Endothelial cell (in vitro differentiated cells): ENCODE data around the gene PDE10A. TPM values are rescaled to one million over a fixed set of nuclear protein-coding genes. Genes with fewer than 3 reads are reported as not detected.

Source experiments
- DNase-seq: peaks from one replicate; pipeline ENCODE4 v3.0.0; 2021; ENCODE audit warnings: low spot score
- H3K27ac Mint-ChIP-seq: one replicate; pipeline ENCODE4 v1.8.0; 2021; ENCODE audit warnings: mixed read lengths, inconsistent platforms; ENCODE audit not compliant: unreplicated experiment
- H3K27me3 Mint-ChIP-seq: one replicate; pipeline ENCODE4 v1.8.0; 2021; ENCODE audit warnings: mild to moderate bottlenecking, moderate library complexity, mixed read lengths, inconsistent platforms; ENCODE audit not compliant: unreplicated experiment
- H3K36me3 Mint-ChIP-seq: one replicate; pipeline ENCODE4 v1.8.0; 2021; ENCODE audit warnings: mild to moderate bottlenecking, low read depth, mixed read lengths, inconsistent platforms; ENCODE audit not compliant: unreplicated experiment
- H3K4me1 Mint-ChIP-seq: one replicate; pipeline ENCODE4 v1.8.0; 2021; ENCODE audit warnings: mild to moderate bottlenecking, mixed read lengths, inconsistent platforms; ENCODE audit not compliant: unreplicated experiment
- H3K4me3 Mint-ChIP-seq: one replicate; pipeline ENCODE4 v1.8.0; 2021; ENCODE audit warnings: mild to moderate bottlenecking, mixed read lengths, inconsistent platforms; ENCODE audit not compliant: unreplicated experiment
- H3K9me3 Mint-ChIP-seq: one replicate; pipeline ENCODE4 v1.8.0; 2021; ENCODE audit warnings: mixed read lengths, inconsistent platforms; ENCODE audit not compliant: unreplicated experiment
- total RNA-seq: library from RNA; stranded (reverse); fragmentation: NEBNext Ultra II Directional; extraction: Animal tissue kit (Norgen Biotek cat#: 25700); gene quantifications from one replicate; pipeline ENCODE4 v1.2.1, GENCODE V29; 2021; ENCODE audit not compliant: unreplicated experiment
- TF ChIP-seq, protein P1 (sequence below): fragments of 200-600 bp; sonication (generic); IDR thresholded peaks from one replicate; pipeline ENCODE4 v1.5.0; 2021; ENCODE audit warnings: antibody characterized with exemption; ENCODE audit not compliant: unreplicated experiment

Gene PDE10A
- total RNA-seq, 1 donor from 2014 or later = 11.5 TPM

DNA sequence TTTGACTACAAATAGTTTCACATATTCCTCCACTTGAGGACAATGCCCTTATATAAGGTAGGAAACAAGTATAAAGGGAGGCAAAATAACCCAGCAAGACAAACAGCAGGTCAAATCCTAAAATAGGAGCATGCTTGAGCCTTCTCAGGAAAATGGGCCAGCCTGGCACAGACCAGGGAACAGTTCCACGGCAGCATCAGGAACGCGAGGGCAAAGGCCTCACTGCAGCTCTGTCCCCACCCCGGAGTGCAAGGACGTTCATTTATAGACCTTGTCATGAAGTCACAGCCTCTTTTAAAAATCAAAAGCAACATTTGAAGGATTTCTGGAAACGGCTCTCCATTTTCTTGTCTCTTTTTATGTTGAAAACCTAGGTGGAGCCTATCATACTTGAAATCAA lies 17.1 kb downstream of the PDE10A start:
- H3K9me3 Mint-ChIP-seq = no peaks in the 10 kb centered on the region
- H3K27ac Mint-ChIP-seq = no peak overlapping the region
- peaks cover 3% of the 10 kb centered on the region for H3K27me3 Mint-ChIP-seq
- TF ChIP-seq, protein P1, sequence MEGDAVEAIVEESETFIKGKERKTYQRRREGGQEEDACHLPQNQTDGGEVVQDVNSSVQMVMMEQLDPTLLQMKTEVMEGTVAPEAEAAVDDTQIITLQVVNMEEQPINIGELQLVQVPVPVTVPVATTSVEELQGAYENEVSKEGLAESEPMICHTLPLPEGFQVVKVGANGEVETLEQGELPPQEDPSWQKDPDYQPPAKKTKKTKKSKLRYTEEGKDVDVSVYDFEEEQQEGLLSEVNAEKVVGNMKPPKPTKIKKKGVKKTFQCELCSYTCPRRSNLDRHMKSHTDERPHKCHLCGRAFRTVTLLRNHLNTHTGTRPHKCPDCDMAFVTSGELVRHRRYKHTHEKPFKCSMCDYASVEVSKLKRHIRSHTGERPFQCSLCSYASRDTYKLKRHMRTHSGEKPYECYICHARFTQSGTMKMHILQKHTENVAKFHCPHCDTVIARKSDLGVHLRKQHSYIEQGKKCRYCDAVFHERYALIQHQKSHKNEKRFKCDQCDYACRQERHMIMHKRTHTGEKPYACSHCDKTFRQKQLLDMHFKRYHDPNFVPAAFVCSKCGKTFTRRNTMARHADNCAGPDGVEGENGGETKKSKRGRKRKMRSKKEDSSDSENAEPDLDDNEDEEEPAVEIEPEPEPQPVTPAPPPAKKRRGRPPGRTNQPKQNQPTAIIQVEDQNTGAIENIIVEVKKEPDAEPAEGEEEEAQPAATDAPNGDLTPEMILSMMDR = no peak
- peaks cover 39% of the 10 kb centered on the region for H3K4me1 Mint-ChIP-seq
- H3K4me3 Mint-ChIP-seq = no peak overlapping the region
- peaks cover 5% of the 10 kb centered on the region for H3K36me3 Mint-ChIP-seq
- no peak for DNase-seq

DNA sequence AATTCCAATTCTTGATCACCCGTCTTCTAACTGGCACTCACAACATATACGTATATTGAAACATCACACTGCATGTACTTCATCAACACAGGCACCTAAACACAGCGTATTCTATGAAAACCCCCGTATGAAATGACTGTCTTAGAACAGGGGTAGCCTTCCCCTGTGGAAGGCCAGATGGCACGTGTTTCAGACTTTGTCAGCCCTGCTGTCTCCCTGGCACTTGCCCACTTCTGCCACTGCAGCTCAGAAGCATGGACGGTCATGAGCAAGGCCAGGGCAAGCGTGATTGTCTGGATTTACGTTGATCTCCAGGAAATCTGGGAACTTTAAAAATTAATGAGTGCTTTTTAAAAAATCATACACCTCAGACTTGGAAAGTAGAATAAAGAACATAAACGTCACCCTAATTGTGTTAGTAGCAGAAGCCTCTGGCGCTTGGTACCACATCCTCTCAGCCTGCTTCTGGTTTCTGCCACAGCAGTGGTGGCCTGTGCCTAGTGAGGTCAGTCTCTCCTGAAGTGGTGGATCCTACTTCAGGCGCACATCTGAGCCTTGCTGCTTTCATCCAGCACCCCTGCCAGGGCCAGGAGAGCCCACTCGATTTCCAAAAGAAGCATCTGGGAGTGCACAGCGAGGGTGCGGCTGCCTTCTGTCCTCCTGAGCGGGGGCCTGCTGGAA lies 18.3 kb downstream of the PDE10A start:
- Mint-ChIP-seq H3K4me3 (no peak overlapping the region), H3K27me3 (peaks cover 3% of the 10 kb centered on the region), H3K36me3 (peaks cover 5% of the 10 kb centered on the region), H3K4me1 (peaks cover 43% of the 10 kb centered on the region), H3K9me3 (no peaks in the 10 kb centered on the region), H3K27ac (no peak overlapping the region)
- DNase-seq = no peak
- TF ChIP-seq, protein P1 = no peak

DNA sequence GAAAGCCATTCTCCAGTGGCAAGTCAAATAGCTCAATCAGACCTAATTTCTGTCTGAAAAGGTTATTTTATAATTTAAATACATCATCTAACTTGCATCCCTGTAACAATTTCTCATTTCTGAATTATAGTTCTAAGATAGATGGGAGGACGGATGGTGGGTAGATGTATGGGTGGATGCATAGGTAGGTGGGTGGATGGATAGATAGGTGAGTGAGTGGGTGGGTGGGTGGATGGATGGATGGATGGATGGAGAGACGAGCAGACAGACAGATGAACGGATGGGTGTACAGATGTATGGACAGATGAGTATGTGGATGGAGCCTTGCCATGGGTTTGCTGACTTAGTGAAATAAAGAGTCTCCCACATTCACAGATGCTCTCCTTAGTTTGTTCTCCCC lies 20.0 kb downstream of the PDE10A start:
- no peaks in the 10 kb centered on the region for H3K9me3 Mint-ChIP-seq
- H3K36me3 Mint-ChIP-seq = peaks cover 5% of the 10 kb centered on the region
- DNase-seq = no peak
- H3K4me1 Mint-ChIP-seq = peaks cover 34% of the 10 kb centered on the region
- peaks cover under 1% of the 10 kb centered on the region for H3K27me3 Mint-ChIP-seq
- TF ChIP-seq, protein P1 = no peak
- no peak overlapping the region for H3K4me3 Mint-ChIP-seq
- no peak overlapping the region for H3K27ac Mint-ChIP-seq

DNA sequence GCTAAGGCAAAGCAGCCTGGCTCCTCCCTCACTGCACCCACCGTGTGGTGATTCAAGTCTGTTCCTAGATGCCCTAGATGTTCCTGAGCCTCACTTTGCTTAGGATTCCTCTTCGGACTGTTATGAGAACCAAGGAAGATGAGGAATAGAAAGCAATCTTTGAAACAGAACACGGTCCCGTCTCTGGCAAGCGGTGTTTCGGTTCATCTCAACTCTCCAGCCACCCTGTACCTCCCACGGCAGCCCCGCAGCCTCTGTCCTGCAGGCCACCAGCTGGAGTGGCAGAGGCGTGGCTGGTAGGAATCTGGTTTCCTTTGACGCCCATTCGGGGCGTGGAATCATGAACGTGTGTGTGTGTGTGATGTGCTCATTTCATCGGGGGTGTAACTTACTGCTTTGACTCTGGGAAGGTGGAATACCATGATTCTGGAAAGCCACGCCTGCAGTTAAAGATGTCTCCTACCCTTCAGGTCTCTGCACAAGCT lies 21.3 kb downstream of the PDE10A start:
- peaks cover 37% of the 10 kb centered on the region for H3K4me1 Mint-ChIP-seq
- H3K27me3 Mint-ChIP-seq = no peaks in the 10 kb centered on the region
- no peak overlapping the region for H3K4me3 Mint-ChIP-seq
- H3K36me3 Mint-ChIP-seq = peaks cover 5% of the 10 kb centered on the region
- H3K27ac Mint-ChIP-seq = no peak overlapping the region
- DNase-seq = no peak
- TF ChIP-seq, protein P1 = no peak
- no peaks in the 10 kb centered on the region for H3K9me3 Mint-ChIP-seq

DNA sequence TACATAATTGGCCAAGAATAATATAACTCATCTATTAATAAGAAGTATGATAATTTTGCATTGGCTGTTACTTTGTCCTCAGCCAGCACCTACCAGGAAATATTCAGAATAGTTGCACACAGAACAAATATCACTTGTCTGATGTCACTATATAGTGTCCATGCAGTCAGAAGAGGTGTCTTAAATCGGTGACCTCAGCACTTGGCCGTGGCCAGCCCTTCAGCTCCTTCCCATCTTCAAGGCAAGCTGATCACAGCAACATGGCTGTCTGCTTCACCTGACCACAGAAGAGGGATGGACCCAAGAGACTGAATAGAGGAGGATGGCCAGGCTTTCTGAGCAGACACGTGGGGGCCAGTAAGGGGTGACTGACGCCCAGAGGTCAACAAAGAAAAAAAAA lies 22.2 kb downstream of the PDE10A start:
- TF ChIP-seq, protein P1 = no peak
- H3K4me3 Mint-ChIP-seq = no peak overlapping the region
- no peaks in the 10 kb centered on the region for H3K27me3 Mint-ChIP-seq
- no peak for DNase-seq
- H3K9me3 Mint-ChIP-seq = no peaks in the 10 kb centered on the region
- peaks cover 42% of the 10 kb centered on the region for H3K4me1 Mint-ChIP-seq
- no peak overlapping the region for H3K27ac Mint-ChIP-seq
- H3K36me3 Mint-ChIP-seq = peaks cover 5% of the 10 kb centered on the region
